ENCODE data around the gene ITIH6. TPM values are rescaled to one million over a fixed set of nuclear protein-coding genes. Genes with fewer than 3 reads are reported as not detected.
"Not testable (repeated sequence)": the region's sequence is repeated elsewhere in the genome, so short reads cannot be mapped to it uniquely, and the experiment has no call there.

The ITIH6 gene
- total RNA-seq, 1 donor from 2014 or later = not detected

DNA sequence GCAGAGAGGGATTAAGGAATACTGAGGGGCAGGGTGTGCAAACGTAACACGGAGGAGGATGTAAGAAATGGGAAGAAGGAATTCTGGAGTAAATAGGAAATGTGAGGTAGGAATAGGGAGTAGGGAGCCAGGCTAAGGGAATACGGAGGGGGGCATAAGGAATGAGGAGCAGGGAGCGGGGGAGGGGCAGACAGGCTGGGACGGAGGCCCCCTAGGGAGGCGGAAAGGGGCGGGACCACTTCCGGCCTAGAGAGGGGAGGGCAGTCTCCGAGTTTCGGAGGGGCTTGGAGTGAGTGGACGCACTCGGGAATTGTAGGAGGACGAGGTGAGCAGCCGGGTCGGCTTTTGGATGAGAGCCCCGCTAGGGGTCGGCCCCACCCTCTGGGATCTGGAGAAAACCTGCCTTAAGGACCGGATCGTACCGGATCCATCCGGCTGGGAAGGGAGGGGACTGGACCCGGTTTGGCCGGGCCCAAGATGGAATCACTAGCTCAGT, 10.1 kb upstream of the ITIH6 start:
- DNase-seq (ENCODE audit: low spot score) (peak; percentile 91), ATAC-seq (peak; percentile 92)
- intact Hi-C loops (cut with DNase I) = no loop called here

DNA sequence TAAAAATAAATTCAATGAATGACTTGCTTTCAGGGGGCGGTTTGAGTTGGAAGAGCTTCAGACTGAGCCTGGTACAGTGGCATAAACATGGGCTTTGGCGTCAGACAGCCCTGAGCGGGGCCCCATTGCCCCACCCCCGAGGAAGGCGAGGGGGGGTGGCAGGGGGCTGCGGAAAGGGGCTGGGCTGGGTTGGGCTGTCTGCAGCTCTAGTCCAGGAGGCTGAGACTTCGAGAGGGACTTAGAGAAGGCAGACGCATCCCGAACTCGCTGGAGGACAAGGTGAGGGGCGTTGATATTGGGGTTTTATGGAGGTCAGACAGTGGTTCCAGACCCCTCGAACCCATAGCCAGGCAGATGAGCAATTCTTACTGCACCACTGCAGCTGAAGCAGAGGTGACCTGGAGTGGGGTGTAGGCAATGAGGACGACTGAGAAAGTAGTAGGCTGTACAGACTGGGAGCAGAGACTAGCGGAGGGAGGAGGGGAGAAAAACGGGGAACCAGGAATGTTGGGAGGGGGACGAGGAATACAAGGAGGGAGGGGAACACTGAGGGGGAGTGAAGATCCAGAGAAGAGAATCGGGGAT, 9.6 kb upstream of the ITIH6 start, which contains the start of gene MAGED2:
TSS of gene MAGED2 (plus strand) at position 222 of the 585 bp plus-strand sequence. CDS start 1,587 bp downstream, outside the sequence.
- DNase-seq (ENCODE audit: low spot score) = peak; percentile 69
- intact Hi-C loops (cut with DNase I) = no loop called here
- peak; percentile 75 for ATAC-seq

DNA sequence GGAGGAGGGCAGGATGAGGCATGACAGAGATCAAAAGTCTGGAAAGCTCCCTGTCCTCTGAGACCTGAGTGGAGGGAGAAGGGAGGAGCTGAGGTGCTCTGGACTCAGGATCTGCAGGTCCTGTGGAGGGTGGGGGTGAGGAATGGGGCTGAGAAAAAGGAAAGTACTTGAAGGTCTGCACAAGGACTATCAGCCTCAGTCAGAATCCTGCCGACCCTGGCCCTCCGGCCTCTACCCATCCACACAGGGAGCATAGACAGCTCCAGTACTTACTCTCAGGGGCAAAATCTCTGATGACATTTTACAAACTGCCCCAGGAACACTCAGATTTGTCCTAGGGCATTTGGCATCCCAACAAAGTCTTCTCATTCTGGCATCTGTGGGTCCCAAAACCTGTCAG, 991 bp upstream of the ITIH6 start:
- no peak for DNase-seq (ENCODE audit: low spot score)
- intact Hi-C loops (cut with DNase I) = no loop called here
- ATAC-seq = no peak

DNA sequence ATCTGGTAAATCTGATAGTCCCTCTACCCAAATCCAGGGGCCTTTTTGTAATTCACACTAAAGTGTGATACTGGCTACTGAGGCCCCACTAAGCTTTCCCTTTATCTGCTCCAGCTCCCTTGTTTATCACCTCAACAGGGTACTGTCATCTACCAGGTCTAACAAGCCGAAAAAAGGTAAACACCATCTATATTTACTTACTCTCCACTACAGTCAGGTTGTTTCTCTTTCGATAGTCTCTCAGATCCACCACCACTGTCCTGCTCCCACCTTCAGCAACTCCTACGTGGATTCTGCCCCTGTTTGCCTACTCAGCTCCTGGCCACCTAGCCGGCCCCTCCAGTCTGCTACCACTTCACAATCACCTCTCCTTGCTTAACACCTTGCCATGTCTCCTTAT, 3.3 kb downstream of the ITIH6 start:
- intact Hi-C loops (cut with DNase I) = no loop called here
- no peak for ATAC-seq
- DNase-seq (ENCODE audit: low spot score) = no peak

DNA sequence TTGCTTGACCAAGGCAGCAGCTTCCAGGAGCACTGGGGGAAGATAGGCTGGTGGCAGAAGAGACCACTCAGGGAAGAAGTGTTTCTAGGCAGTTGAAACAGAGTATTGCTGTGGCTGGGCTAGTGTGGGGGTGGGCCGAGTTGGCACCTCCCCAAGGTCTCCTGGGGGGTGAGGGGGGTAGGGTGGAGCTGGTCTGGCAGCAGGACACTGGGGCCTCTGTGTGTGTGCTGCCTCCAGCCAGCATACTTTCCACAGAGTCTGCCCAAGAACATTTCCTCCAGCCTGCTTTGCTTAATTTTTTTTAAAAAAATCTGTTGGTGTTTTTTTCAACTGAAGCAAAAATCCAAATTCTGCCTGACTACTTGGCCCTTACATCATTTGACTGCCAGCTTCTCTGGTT, 4.0 kb downstream of the ITIH6 start:
- DNase-seq (ENCODE audit: low spot score) (no peak), ATAC-seq (peak; percentile 76)
- intact Hi-C loops (cut with DNase I) = no loop called here

DNA sequence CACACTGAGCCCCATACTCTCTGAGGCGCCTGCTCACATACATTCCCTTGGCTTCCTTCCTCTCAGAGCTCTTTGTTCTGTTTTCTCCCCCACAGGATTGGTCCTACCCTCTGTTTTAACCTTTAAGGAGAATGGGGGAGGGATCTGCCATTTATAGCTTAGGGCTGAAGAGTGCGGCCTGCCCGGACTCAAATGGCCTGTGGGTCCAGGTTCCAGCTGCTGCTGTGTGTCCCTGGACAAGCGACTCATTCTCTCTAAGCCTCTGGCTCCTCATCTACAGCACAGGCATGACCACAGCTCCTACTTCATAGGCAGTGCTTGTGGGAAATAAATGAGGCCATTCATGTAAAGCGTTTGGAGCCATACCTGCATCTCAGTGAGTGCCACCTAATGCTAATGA, 8.7 kb downstream of the ITIH6 start:
- ATAC-seq; DNase-seq (ENCODE audit: low spot score); intact Hi-C loops (cut with DNase I): not testable (repeated sequence)

DNA sequence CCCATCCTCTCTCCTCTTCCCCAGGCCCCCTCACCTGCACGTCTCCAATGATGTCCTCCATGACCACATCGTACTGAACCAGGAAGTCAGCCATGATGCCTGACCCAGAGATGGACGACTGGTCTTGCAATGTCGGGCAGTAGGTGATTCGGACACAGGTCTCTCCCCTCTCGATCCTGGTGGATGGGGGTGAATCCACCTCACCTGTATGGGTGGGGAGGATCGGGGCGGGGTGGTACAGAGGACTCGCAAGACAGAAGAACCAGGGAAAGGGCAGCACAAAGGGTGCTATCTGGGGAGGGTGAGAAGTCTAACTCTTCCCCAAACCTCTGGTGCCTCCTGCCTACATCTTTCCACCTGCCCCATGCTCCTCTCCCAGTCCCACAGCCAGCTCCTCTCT, 9.6 kb downstream of the ITIH6 start:
- intact Hi-C loops (cut with DNase I) = no loop called here
- ATAC-seq (no peak), DNase-seq (ENCODE audit: low spot score) (no peak)

DNA sequence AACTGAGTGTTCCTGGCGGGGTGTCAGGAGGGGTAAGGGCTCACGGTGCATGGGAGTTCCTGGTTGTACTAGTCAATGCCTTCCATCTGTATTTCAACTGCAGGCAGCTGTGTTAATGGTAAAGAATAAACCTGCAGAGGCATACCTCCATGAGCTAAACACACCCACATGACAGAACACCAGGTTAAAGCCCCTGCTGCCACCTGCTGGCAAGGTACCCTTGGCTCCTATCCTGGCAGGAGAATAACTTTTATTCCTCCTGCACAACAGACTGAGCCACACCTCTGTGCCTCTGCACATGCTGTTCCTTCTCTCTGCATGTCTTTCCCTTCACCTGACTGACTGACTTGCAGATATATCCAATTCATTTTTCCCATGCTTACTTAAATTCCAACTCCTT, 11.1 kb downstream of the ITIH6 start:
- no peak for DNase-seq (ENCODE audit: low spot score)
- intact Hi-C loops (cut with DNase I) = no loop called here
- no peak for ATAC-seq

DNA sequence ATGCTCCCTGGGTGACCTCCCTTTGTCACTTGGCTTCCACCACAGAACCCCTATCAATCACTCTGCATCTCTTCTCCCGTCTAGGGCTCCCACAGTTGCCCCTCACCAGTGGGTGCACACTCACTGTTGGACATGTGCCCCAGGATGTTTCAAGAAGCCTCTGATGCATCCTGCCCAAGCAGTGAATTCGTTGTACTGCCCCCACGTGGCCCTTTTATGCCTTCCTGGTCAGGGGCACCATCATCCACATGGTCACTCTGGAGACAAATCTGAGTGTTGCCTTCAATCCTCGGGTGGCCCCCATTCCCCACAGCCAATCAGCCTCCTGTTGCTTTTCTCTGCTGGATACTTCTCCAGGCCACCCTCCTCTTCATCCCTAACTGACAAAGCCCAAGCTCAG, 12.2 kb downstream of the ITIH6 start:
- ATAC-seq (no peak), DNase-seq (ENCODE audit: low spot score) (no peak)
- intact Hi-C loops (cut with DNase I) = no loop called here

DNA sequence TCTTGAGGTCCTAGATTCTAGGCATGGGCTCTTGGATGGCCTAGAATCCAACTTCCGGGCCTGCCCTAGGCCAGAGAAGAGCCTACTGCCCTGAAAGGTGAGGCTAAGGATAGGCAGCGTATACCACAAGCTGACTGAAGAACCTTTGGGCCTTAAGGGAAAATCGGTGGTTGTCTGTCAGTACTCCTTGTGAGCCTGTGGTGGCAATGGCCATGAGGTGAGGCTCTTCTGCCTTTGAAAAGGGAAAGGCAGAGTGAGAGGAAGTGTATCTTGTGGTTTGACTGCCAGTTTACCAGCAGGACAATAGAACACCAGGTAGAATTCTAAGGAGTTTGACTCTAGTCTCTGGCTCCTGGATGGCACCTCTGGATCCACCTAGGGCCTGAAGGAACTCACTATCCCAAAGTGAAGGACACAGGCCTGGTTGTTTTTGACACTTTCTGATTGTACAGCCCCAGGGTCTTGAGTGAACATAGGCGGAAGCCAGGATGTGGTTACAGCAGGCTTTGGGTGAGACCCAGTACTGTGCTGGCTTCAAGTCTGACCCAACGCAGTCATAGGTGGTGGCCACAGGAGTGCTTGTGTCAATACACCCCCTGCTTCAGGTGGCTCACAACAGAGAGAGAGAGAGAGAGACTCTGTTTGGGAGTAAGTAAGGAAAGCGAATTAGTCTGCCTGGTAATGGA, 20.9 kb downstream of the ITIH6 start:
- DNase-seq (ENCODE audit: low spot score) (no peak), ATAC-seq (no peak)
- intact Hi-C loops (cut with DNase I) = no loop called here

DNA sequence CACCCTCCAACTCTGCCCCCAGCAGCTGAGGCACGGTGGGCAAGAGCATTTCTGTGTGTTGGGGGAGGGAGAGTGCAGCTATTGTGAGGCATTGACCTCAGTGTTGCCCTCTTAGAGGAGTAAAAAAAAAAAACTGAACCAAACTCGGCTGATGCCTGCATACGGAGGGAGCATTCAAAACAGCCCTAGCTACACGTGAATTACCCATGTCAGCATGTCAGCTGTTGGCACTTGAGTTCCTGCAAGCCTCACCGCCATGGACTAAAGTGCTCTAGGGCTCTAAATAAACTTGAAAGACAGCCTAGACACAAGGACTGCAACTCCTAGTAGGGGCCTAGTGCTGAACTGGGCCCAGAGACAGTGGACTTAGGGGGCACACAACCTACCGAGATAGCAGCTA, 22.0 kb downstream of the ITIH6 start:
- intact Hi-C loops (cut with DNase I) = no loop called here
- no peak for DNase-seq (ENCODE audit: low spot score)
- ATAC-seq = no peak

DNA sequence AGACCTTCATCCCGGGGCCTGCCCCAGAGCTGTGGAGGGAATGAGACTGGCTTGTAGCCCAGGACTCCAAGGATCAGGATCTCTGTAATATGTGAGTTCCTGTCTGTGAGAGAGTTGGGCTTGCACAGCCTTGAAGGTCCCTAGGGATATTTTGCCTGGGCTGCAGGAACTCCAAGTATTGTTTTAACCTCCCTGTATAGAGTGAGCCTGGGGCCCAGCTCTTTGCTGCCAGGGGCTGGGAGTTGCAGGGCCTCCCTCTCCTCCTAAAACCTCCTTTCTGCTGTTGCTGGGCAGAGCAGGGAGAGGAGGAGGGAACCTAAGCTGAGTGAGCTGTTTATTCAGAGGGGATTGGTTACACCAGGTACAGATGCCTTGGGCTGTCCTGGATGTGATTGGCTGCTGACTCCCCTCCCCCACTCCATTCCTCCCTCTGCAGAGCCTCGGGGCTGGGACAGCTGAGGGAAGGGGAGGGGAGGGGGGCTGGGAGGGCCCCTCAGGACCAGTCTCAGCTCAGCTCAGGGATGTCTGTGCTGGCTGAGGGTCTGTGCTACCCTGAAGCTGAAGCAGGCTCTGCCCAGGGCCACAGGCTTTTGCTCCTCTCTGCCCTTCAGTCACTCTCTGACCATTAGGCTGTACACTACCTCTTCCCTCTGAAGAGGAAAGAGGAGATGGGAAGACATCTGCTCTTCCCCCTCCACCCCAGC, 23.5 kb downstream of the ITIH6 start:
- ATAC-seq = peak; percentile 87
- DNase-seq (ENCODE audit: low spot score); intact Hi-C loops (cut with DNase I): not testable (repeated sequence)

DNA sequence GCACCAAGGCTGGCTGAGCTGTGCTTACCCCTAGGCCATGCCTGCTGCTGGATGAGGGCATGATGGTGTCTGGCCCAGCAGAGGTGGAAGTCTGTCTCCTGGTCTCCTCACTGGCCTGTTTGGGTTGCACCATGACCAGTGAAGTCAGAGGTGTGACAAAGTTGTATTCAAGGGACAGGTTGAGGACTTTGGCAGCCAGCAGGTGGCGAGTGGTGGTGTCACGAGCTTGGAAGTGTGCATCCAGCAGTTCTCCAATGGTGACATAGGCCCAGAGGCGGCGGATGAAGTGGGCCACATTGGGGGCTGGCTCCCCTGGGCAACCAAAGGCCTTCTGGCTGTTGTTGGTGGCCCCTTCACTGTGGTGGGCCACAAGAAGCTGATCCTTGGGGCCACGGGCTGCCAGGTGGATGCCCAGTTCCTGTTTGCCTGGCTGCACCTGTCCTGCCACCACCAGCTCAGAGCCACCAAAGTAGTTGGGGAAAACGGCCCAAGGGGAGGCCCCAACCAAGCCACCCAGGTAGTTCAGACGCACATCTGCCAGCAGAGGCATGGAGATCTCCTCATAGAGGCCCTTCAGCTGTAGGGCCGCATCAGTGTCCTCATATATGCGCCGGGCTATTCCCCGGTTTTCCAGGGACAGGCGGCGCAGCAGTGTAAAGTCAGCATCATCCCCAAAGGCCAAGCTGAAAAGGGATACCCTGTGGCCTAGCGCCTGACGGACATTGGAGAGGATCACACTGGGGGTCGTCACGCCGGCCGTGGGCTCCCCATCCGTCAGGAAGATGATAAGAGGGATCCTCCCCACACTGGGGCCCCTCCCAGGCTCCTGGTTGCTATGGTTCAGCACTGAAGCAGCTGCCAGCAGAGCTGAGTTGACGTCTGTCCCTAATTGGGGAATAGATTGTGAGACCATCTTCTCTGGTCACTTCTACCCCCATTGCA, 39.7 kb downstream of the ITIH6 start:
- DNase-seq (ENCODE audit: low spot score) = no peak

DNA sequence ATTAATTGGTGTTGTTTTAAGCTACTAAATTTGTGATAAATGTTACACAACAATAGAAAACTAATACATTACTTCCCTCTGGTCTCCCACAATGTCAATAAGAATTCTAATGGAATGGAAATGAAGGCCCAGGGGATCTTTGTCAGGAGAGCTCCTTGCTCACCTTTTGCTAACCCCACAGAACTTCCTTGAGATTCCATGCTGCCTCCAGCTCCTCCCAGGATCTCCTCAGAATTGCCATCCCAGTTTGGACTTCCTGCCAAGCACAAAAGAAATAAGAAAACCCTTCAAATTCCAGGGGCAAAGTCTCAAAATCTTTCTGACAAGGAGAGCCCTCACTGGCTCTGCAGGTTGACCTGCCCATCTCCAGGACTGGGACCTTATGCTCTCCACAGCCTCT, 43.2 kb downstream of the ITIH6 start:
- intact Hi-C loops (cut with DNase I) = no loop called here
- ATAC-seq (no peak), DNase-seq (ENCODE audit: low spot score) (no peak)

More for the DNA sequence above, 39.7 kb downstream of the ITIH6 start:
- intact Hi-C loops (cut with DNase I) = no loop called here
- no peak for ATAC-seq

DNA sequence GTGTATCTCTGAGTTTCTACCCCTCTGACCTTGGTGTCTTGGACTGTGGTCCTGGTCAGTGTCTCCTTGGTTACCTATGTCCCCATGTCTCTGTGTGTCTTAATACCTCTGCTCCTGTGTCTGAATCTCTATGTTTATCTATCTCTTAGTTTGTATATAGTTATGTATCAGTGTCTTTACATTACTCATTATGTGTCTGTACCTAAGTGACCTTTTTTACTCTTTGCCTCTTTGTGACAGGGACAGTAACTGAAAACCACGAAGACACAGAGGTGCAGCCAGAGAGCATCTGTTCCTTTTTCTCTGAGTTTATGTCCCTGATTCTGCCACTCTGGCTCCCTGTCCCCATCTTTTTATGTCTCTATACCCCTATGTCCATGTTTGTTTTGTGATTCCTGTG, 49.4 kb downstream of the ITIH6 start:
- ATAC-seq (no peak), DNase-seq (ENCODE audit: low spot score) (no peak)
- intact Hi-C loops (cut with DNase I) = no loop called here

DNA sequence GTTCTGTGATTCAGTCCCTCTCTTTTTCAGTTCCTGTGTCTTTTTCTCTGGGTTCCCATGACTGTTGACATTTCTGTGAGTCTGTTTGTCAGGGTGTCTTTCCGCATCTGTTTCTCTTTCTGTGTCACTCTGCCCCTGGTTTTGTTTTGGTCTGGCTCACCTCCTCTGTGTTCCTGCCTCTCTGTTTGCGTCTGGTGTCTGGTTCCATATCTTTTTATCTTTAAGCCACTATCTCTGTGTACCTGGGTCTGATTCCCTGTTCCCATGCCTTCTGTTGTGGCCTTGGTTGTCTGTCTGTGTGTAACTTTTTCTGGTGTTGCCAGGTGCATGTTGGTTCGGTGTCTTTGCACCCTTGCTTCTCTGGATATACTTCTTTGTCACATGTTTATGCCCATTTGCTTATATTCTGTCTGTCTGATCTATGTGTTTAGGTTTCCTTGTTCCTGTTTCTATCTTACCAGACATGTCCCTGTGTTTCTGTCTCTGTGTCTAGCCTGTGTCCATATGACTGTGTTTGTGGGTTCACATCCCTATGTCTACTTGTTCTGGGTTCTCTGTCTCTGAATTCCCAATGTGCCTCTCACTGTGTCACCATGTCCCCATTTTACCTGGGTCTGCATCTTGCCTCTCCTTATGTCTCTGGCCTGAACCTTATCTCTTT, 50.2 kb downstream of the ITIH6 start:
- ATAC-seq = no peak
- intact Hi-C loops (cut with DNase I) = no loop called here
- DNase-seq (ENCODE audit: low spot score) = no peak

DNA sequence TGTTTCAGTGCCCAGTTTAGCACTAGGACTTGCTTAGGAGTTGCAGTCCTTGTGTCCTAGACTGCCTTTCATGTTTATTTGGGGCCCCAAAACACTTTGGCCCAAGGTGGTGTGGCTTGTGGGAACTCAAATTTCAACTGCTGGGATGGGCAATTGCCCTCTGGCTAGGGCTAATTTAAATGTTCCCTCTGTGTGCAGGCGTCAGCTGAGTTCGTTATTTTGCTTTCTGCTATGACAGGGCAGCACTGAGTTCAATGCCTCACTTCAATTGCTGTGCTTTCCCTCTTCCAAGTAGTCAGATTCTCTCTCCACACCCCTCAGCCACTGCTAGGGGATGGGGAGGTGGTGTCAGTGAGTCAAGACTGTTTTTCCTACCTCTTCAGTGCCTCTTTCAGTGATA, 51.1 kb downstream of the ITIH6 start:
- intact Hi-C loops (cut with DNase I) = no loop called here
- no peak for DNase-seq (ENCODE audit: low spot score)
- no peak for ATAC-seq

DNA sequence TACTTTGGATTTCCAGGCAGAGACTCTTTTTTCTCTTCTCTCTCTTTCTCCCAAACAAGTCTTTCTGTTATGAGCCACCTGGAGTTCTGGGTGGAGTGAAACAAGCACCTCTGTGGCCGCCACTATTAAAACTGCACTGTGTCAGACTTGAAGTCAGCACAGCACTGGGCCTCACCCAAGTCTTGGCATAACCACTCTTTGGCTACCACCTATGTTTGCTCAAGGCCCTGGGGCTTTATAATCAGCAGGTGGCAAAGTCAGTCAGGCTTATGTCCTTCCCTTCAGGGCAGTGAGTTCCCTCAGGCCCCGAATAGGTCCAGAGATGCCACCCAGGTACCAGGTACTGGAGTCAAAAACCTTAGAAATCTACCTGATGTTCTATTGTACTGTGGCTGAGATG, 52.4 kb downstream of the ITIH6 start:
- ATAC-seq (no peak), DNase-seq (ENCODE audit: low spot score) (no peak)
- intact Hi-C loops (cut with DNase I) = no loop called here

DNA sequence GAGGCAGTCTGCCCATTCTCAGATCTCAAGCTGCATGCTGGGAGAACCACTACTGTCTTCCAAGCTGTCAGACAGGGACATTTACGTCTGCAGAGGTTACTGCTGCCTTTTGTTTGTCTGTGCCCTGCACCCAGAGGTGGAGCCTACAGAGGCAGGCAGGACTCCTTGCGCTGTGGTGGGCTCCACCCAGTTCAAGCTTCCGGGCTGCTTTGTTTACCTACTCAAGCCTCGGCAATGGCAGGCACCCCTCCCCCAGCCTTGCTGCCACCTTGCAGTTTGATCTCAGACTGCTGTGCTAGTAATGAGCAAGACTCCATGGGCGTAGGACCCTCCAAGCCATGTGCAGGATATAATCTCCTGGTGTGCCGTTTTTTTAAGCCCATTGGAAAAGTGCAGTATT, 59.5 kb downstream of the ITIH6 start:
- DNase-seq (ENCODE audit: low spot score); ATAC-seq; intact Hi-C loops (cut with DNase I): not testable (repeated sequence)
